ENCODE results near the gene GRK1.
A peak's percentile ranks its signal among the peaks of the same experiment; 100 is the strongest.
"Not testable (repeated sequence)": the region's sequence is repeated elsewhere in the genome, so short reads cannot be mapped to it uniquely, and the experiment has no call there.

The GRK1 gene

DNA sequence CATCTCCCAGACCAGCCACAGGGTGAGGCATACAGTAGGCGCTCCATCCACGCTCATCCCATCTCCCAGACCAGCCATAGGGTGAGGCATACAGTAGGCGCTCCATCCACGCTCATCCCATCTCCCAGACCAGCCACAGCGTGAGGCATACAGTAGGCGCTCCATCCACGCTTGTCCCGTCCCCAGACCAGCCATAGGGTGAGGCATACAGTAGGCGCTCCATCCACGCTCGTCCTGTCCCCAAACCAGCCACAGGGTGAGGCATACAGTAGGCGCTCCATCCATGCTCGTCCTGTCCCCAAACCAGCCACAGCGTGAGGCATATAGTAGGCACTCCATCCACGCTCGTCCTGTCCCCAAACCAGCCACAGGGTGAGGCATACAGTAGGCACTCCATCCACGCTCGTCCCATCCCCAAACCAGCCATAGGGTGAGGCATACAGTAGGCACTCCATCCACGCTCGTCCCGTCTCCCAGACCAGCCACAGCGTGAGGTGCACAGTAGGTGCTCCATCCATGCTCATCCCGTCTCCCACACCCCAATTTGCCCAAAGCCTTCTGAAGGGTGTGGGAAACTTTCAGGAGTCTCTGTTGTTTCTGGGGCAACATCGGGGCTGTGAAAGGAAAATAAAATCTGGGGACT lies 78.6 kb downstream of the GRK1 start:
- DNase-seq, result not testable (repeated sequence)

- DNase-seq, result no peak
These were observed 79.1 kb downstream of the GRK1 start for GRCh38 chr13:113746143-113746525.

DNA sequence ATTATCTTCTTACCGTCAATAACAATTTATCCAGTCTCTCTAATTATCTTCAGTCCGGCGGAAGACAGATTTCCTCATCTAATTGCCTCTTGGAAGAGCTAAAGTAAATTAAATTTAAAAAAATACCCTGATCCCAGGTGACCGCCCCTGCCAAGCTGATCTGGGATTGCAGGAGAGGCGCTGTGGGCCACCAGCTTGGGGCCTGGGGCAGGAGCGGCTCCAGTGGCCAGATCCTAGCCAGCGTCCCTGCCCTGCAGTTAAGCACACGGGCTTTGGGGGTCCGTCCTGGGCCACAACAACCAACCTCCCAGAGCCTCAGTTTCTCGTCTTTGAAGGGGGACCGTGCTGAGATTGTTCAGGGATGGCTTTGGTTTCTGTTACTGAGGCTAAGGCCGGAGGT lies 79.7 kb downstream of the GRK1 start:
- DNase-seq, result no peak

- no peak for DNase-seq
These were observed 80.3 kb downstream of the GRK1 start for GRCh38 chr13:113747291-113747833.

GRCh38 chr13:113748101-113748861 lies 81.3 kb downstream of the GRK1 start:
- no peak for DNase-seq

GRCh38 chr13:113748862-113749451 lies 81.9 kb downstream of the GRK1 start:
- no peak for DNase-seq

GRCh38 chr13:113749507-113749906 lies 82.5 kb downstream of the GRK1 start:
- no peak for DNase-seq

DNA sequence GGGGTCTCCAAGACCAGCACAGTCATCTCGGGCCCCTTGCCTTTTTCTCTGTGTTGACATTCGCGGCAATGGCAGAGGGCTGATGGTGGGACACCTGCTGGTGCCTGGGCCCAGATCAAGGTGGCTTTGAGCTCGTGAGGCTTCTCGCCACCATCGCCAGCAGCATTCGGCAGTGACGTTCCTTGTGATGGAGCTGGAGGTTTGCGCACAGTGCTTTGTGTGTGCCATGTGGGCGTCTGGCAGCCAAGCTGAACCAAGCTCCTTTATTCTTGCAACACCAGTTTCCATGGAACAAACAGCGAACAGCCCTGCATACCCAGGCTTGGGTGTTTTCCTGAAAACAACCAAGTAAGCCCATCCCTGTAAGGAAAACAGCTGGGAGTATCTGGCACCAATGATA lies 82.9 kb downstream of the GRK1 start:
- no peak for DNase-seq

DNA sequence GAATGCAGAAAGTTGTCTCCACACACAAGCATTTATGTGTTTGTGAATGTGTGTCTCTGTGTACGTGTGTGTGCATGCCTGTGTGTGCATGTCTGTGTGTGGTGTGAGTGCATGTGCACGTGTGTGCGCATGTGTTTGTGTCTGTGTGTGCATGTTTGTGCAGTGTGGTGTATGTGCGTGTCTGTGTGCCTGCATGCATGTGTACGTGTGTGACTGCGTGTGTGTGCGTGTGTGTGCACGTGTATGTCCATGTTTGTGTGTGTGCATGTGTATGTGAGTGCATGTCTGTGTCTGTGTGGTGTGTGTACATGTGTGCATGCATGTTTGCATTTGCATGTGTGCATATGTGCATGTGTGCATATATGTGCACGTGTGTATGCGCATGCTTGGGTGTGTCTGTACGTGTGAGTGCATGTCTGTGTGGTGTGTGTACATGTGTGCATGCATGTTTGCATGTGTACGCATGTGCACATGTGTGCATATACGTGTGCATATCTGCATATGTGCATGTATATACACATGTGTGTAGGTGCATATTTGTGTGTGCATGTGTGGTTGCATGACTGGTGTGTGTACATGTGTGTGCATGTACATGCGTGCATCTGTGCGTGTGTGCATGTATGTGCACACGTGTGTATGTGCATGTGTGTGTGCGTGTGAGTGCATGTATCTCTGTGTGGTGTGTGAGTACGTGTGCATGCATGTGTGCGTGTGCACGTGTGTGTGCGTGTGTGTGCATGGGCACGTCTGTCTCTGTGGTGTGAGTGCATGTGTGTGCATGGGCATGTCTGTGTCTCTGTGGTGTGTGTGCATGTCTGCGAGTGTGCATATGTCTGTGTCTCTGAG lies 83.8 kb downstream of the GRK1 start:
- no peak for DNase-seq

DNA sequence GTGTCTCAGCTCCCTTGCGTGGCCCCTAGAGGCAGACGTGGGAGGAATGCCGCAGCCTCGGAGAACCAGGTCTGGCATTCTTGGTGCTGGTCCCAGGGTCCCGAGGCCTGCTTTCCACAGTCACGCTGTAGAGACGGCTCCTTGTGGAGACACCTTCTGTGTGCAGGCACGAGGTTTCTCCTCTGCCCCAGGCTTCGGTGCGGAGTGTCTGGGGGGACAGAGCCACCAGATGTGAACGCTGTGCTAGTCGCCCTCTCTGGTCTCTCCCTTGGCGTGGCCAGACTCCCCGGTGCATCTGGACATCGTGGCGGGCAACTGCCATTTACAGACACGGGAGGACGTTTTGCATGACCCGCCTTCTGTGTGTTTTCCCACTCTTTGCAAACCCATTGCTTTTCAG lies 84.5 kb downstream of the GRK1 start:
- DNase-seq, result no peak

- not testable (repeated sequence) for DNase-seq
These were observed 85.4 kb downstream of the GRK1 start for GRCh38 chr13:113752211-113752986.

- no peak for DNase-seq
These were observed 86.2 kb downstream of the GRK1 start for GRCh38 chr13:113753171-113753570.

- DNase-seq, result no peak
These were observed 87.2 kb downstream of the GRK1 start for GRCh38 chr13:113754242-113754641.

- DNase-seq, result no peak
These were observed 87.7 kb downstream of the GRK1 start for GRCh38 chr13:113754691-113755090.

DNA sequence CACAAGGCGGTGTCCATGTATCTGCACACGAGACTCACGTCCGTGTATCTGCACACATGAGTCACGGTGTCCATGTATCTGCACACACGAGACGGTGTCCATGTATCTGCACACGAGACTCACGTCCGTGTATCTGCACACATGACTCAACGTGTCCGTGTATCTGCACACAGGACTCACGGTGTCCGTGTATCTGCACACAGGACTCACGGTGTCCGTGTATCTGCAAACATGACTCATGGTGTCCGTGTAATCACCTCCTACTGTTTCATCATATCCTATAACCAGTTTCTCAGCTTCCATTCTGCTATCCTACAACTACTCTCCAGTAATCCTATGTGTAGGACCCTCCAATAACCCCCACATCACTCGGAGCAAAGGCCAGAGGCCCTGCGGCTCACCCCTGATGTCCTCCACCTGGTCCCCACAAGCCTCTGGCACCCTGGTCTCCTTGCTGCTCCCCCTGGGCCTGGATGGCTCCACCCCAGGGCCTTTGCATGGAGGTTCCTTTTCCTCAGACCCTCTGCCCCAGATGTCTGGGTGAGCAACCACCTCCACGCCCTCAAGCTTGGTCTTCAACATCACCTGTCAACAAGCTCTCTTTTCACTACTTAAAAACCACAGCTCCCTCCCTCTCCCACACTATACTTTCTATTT lies 89.5 kb downstream of the GRK1 start:
- DNase-seq, result no peak

GRCh38 chr13:113758651-113759524 lies 91.9 kb downstream of the GRK1 start, which contains the start of gene TMEM255B:
Gene TMEM255B, plus strand, starts transcription at chr13:113759226. Its CDS starts 44 bp downstream, at chr13:113759270.
- peak; percentile 65 for DNase-seq

DNA sequence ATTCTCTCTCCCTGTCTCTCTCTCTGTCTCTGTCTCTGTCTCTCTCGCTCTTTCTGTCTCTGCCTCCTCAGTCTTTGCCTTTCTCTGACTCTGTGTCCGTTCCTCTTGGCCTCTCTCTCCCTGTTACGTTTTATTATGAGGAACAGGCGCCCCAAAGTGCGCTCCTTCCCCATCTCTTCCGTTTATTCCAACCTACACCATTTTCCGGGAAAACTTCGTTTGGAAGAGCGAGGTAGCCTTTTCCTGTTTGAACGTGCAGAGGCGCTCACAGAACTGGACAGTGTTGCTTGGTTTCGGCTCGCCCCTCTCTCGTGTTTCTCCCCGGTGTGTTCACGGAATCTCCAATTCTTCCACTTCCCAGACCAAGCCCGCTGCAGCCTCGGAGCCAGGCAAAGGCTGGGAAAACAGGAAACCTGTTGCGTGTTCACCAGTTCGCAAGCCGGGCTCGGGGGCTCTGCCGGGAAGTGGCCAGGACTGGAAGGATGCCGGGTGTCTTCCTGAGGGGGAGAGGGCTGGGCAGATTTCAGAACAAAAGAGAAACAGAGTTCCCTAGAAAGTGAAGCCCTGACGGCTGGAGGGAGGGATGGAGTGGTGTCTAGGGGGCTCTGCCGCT lies 92.6 kb downstream of the GRK1 start:
- peak; percentile 3 for DNase-seq

DNA sequence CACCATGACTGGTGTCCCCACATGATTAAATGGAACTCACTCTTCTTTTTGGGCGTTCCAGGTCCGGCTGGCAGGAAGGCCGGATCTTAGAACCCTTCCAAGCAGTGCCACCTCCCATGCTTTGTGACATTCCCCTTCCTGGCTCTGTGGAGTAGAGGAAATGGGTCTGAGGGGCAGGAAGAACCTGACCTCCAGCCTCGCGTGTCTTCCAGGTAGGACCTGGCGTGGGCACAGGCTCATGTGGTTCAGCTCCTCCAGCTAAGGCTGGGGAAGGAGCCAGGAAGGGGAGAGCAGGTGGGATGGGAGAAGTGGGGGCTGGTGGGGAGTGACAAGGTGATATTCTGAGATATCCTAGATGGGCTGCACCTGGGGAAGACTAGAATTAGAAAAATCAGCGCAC lies 94.1 kb downstream of the GRK1 start:
- no peak for DNase-seq

DNA sequence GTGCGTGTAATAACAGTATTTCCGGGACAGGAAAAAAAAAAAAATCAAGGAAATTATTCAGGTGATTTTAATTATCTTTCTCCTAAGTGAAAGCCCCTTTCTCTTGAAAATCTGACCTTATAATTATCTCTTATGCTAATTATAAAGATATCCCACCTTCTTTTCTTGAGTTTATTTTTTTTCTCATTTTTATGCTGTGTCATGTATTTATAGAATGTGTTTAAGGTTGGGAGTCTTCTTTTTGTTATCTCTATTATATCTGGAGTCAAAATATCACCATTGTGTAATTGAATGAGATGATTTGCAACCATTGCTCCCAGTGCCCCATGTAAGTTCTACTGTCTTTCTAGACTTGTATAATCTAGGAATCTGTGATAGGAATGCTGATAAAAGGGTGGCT lies 95.1 kb downstream of the GRK1 start:
- no peak for DNase-seq

GRCh38 chr13:113762538-113762937 lies 95.5 kb downstream of the GRK1 start:
- DNase-seq, result no peak

Measured in NCI-H2227 treated with DMSO at 0.1 percent for 48 hours (cell line).